ENCODE measurements around the gene GTPBP10.

GRCh38 chr7:90345016-90345415 lies 1.5 kb upstream of the GTPBP10 start:
- TF ChIP-seq, protein P1, sequence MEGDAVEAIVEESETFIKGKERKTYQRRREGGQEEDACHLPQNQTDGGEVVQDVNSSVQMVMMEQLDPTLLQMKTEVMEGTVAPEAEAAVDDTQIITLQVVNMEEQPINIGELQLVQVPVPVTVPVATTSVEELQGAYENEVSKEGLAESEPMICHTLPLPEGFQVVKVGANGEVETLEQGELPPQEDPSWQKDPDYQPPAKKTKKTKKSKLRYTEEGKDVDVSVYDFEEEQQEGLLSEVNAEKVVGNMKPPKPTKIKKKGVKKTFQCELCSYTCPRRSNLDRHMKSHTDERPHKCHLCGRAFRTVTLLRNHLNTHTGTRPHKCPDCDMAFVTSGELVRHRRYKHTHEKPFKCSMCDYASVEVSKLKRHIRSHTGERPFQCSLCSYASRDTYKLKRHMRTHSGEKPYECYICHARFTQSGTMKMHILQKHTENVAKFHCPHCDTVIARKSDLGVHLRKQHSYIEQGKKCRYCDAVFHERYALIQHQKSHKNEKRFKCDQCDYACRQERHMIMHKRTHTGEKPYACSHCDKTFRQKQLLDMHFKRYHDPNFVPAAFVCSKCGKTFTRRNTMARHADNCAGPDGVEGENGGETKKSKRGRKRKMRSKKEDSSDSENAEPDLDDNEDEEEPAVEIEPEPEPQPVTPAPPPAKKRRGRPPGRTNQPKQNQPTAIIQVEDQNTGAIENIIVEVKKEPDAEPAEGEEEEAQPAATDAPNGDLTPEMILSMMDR (IDR thresholded peaks at IDR 0.05) = no peak
- no peak for TF ChIP-seq EZH2 (IDR thresholded peaks at IDR 0.05; ENCODE audit: borderline replicate concordance, insufficient read depth, low read depth, low read length, poor library complexity, severe bottlenecking)
